MM.1S (cell line): Measurements from ENCODE around the gene PLEKHG5.

Source experiments
- DNase-seq: peaks from one replicate; pipeline ENCODE4 v3.0.0-alpha.2; 2015
- H2AFZ ChIP-seq: fragments of 300-600 bp; sonication (generic); 2 replicates; pipeline ENCODE4 v1.6.0; 2016; ENCODE audit warnings: antibody characterized with exemption, low read length
- H3F3A ChIP-seq: fragments of 300-600 bp; sonication (generic); 2 replicates; pipeline ENCODE4 v1.6.1; 2016; ENCODE audit warnings: mild to moderate bottlenecking, antibody characterized with exemption, low read length, moderate library complexity, mixed read lengths; ENCODE audit not compliant: insufficient read depth
- H3K27ac ChIP-seq: fragments of 300-600 bp; sonication (generic); 2 replicates; pipeline ENCODE4 v1.5.1; 2016; ENCODE audit warnings: mild to moderate bottlenecking, low read length
- H3K27me3 ChIP-seq: fragments of 300-600 bp; sonication (generic); replicated peaks from 2 replicates; pipeline ENCODE4 v1.6.0; 2016; ENCODE audit warnings: low read length; ENCODE audit not compliant: insufficient read depth
- H3K36me3 ChIP-seq: fragments of 300-600 bp; sonication (generic); replicated peaks from 2 replicates; pipeline ENCODE4 v1.6.1; 2016; ENCODE audit warnings: mild to moderate bottlenecking, low read length, mixed read lengths; ENCODE audit not compliant: insufficient read depth
- H3K4me1 ChIP-seq: fragments of 300-600 bp; sonication (generic); 2 replicates; pipeline ENCODE4 v1.6.1; 2016; ENCODE audit warnings: low read length, mixed read lengths
- H3K4me2 ChIP-seq: fragments of 300-600 bp; sonication (generic); 2 replicates; pipeline ENCODE4 v1.6.0; 2016; ENCODE audit warnings: low read depth, low read length
- H3K4me3 ChIP-seq: fragments of 300-600 bp; sonication (generic); 2 replicates; pipeline ENCODE4 v1.5.1; 2016; ENCODE audit warnings: low read length, mixed read lengths
- H3K79me2 ChIP-seq: fragments of 300-600 bp; sonication (generic); 2 replicates; pipeline ENCODE4 v1.6.1; 2016; ENCODE audit warnings: mixed run types, low read length, mixed read lengths
- H3K9ac ChIP-seq: fragments of 300-600 bp; sonication (generic); 2 replicates; pipeline ENCODE4 v1.6.1; 2016; ENCODE audit warnings: low read length, mixed read lengths
- H3K9me2 ChIP-seq: fragments of 300-600 bp; sonication (generic); replicated peaks from 2 replicates; pipeline ENCODE4 v1.6.1; 2016; ENCODE audit warnings: mild to moderate bottlenecking, low read length, mixed read lengths; ENCODE audit not compliant: insufficient read depth
- H3K9me3 ChIP-seq: fragments of 300-600 bp; sonication (generic); replicated peaks from 2 replicates; pipeline ENCODE4 v1.6.1; 2016; ENCODE audit warnings: mild to moderate bottlenecking, low read length, mixed read lengths; ENCODE audit not compliant: insufficient read depth
- H4K20me1 ChIP-seq: fragments of 300-600 bp; sonication (generic); 2 replicates; pipeline ENCODE4 v1.6.1; 2016; ENCODE audit warnings: mild to moderate bottlenecking, low read length, moderate library complexity, mixed read lengths; ENCODE audit not compliant: insufficient read depth
- EZH2 ChIP-seq: fragments of 300-600 bp; sonication (generic); optimal IDR thresholded peaks from 2 replicates; pipeline ENCODE3; 2017; ENCODE audit warnings: low read depth, mild to moderate bottlenecking, antibody characterized with exemption, low read length, mixed read lengths
- EZH2phosphoT487 ChIP-seq: fragments of 300-600 bp; sonication (generic); IDR thresholded peaks from 2 replicates; pipeline ENCODE4 v1.6.1; 2018; ENCODE audit warnings: antibody characterized with exemption, low read length
- TF ChIP-seq, protein P1 (sequence below): fragments of 300-600 bp; sonication (generic); IDR thresholded peaks from 2 replicates; pipeline ENCODE4 v1.5.1; 2016; ENCODE audit warnings: antibody characterized with exemption, low read length, mixed read lengths

The PLEKHG5 gene

GRCh38 chr1:6483017-6483760, 8.3 kb downstream of the PLEKHG5 start:
- Histone ChIP-seq H3F3A (no peaks in the 10 kb centered on the region), H2AFZ (no peak overlapping the region), H3K9ac (no peak overlapping the region), H3K9me3 (no peaks in the 10 kb centered on the region), H3K4me1 (no peaks in the 10 kb centered on the region), H4K20me1 (no peaks in the 10 kb centered on the region), H3K9me2 (no peaks in the 10 kb centered on the region), H3K4me3 (no peak overlapping the region), H3K36me3 (no peaks in the 10 kb centered on the region), H3K79me2 (no peaks in the 10 kb centered on the region), H3K27me3 (peaks cover 79% of the 10 kb centered on the region), H3K27ac (no peak overlapping the region), H3K4me2 (no peak overlapping the region)
- DNase-seq = no peak
- no peak for TF ChIP-seq EZH2
- TF ChIP-seq, protein P1, sequence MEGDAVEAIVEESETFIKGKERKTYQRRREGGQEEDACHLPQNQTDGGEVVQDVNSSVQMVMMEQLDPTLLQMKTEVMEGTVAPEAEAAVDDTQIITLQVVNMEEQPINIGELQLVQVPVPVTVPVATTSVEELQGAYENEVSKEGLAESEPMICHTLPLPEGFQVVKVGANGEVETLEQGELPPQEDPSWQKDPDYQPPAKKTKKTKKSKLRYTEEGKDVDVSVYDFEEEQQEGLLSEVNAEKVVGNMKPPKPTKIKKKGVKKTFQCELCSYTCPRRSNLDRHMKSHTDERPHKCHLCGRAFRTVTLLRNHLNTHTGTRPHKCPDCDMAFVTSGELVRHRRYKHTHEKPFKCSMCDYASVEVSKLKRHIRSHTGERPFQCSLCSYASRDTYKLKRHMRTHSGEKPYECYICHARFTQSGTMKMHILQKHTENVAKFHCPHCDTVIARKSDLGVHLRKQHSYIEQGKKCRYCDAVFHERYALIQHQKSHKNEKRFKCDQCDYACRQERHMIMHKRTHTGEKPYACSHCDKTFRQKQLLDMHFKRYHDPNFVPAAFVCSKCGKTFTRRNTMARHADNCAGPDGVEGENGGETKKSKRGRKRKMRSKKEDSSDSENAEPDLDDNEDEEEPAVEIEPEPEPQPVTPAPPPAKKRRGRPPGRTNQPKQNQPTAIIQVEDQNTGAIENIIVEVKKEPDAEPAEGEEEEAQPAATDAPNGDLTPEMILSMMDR = peak; percentile 11; the same call in 1 of the 2 replicates

GRCh38 chr1:6481820-6482219, 9.6 kb downstream of the PLEKHG5 start:
- Histone ChIP-seq H3K9me3 (no peaks in the 10 kb centered on the region), H3F3A (no peaks in the 10 kb centered on the region), H3K4me2 (no peak overlapping the region), H3K4me3 (no peak overlapping the region), H3K9ac (no peak overlapping the region), H3K4me1 (no peaks in the 10 kb centered on the region), H3K9me2 (no peaks in the 10 kb centered on the region), H4K20me1 (no peaks in the 10 kb centered on the region), H3K79me2 (no peaks in the 10 kb centered on the region), H3K36me3 (no peaks in the 10 kb centered on the region), H2AFZ (no peak overlapping the region), H3K27ac (no peak overlapping the region), H3K27me3 (peaks cover 83% of the 10 kb centered on the region)
- DNase-seq = no peak
- TF ChIP-seq, protein P1 = no peak
- no peak for TF ChIP-seq EZH2
- no peak for TF ChIP-seq EZH2phosphoT487

GRCh38 chr1:6477039-6477820, 14.2 kb downstream of the PLEKHG5 start:
- Histone ChIP-seq H3K79me2 (no peaks in the 10 kb centered on the region), H3K27ac (no peak overlapping the region), H3K4me3 (no peak overlapping the region), H3K27me3 (peaks cover 62% of the 10 kb centered on the region), H3K4me1 (peaks cover 3% of the 10 kb centered on the region; the same call in 1 of the 2 replicates), H3K9me2 (no peaks in the 10 kb centered on the region), H4K20me1 (no peaks in the 10 kb centered on the region), H3K36me3 (no peaks in the 10 kb centered on the region), H3K9ac (no peak overlapping the region), H3K4me2 (no peak overlapping the region), H2AFZ (no peak overlapping the region), H3F3A (no peaks in the 10 kb centered on the region), H3K9me3 (no peaks in the 10 kb centered on the region)
- no peak for TF ChIP-seq EZH2
- no peak for TF ChIP-seq EZH2phosphoT487
- TF ChIP-seq, protein P1 = no peak
- DNase-seq = no peak
